ENCODE measurements around the gene PAPOLA. TPM values are rescaled to one million over a fixed set of nuclear protein-coding genes. Genes with fewer than 3 reads are reported as not detected.

PAPOLA gene
- total RNA-seq, 1 donor from 2014 or later = 235 TPM

GRCh38 chr14:96486705-96487104 lies 15.5 kb upstream of the PAPOLA start:
- Histone ChIP-seq H3K27me3 (no peaks in the 10 kb centered on the region), H3K27ac (no peak overlapping the region), H3K79me2 (ENCODE audit: low read depth) (no peaks in the 10 kb centered on the region), H3K36me3 (no peaks in the 10 kb centered on the region), H3K4me1 (no peaks in the 10 kb centered on the region), H3K9ac (no peak overlapping the region), H3K9me3 (ENCODE audit: low read depth) (no peaks in the 10 kb centered on the region), H3K4me3 (no peak overlapping the region), H4K20me1 (ENCODE audit: low read depth) (no peaks in the 10 kb centered on the region), H2AFZ (replicated peaks) (no peak overlapping the region), H3F3A (ENCODE audit: low read depth) (no peaks in the 10 kb centered on the region), H3K4me2 (no peak overlapping the region)
- Mint-ChIP-seq H3K27me3 (ENCODE audit: insufficient read depth, low read depth) (peaks cover 2% of the 10 kb centered on the region), H3K4me3 (no peak overlapping the region), H3K36me3 (no peaks in the 10 kb centered on the region), H3K9me3 (no peaks in the 10 kb centered on the region), H3K27ac (no peak overlapping the region), H3K4me1 (no peaks in the 10 kb centered on the region)
- TF ChIP-seq, protein P1, sequence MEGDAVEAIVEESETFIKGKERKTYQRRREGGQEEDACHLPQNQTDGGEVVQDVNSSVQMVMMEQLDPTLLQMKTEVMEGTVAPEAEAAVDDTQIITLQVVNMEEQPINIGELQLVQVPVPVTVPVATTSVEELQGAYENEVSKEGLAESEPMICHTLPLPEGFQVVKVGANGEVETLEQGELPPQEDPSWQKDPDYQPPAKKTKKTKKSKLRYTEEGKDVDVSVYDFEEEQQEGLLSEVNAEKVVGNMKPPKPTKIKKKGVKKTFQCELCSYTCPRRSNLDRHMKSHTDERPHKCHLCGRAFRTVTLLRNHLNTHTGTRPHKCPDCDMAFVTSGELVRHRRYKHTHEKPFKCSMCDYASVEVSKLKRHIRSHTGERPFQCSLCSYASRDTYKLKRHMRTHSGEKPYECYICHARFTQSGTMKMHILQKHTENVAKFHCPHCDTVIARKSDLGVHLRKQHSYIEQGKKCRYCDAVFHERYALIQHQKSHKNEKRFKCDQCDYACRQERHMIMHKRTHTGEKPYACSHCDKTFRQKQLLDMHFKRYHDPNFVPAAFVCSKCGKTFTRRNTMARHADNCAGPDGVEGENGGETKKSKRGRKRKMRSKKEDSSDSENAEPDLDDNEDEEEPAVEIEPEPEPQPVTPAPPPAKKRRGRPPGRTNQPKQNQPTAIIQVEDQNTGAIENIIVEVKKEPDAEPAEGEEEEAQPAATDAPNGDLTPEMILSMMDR (IDR thresholded peaks at IDR 0.05) = no peak
- no peak for TF ChIP-seq EZH2phosphoT487 (IDR thresholded peaks at IDR 0.05)
- no peak for TF ChIP-seq EZH2 (IDR thresholded peaks at IDR 0.05)
- DNase-seq (ENCODE audit: low spot score) = no peak

GRCh38 chr14:96489327-96489726 lies 12.9 kb upstream of the PAPOLA start:
- Mint-ChIP-seq H3K27ac (no peak overlapping the region), H3K36me3 (no peaks in the 10 kb centered on the region), H3K4me1 (no peaks in the 10 kb centered on the region), H3K4me3 (no peak overlapping the region), H3K9me3 (no peaks in the 10 kb centered on the region), H3K27me3 (ENCODE audit: insufficient read depth, low read depth) (peaks cover 2% of the 10 kb centered on the region)
- no peaks in the 10 kb centered on the region for H3K9me3 ChIP-seq (ENCODE audit: low read depth)
- no peak overlapping the region for H2AFZ ChIP-seq (replicated peaks)
- no peak for DNase-seq (ENCODE audit: low spot score)
- no peaks in the 10 kb centered on the region for H4K20me1 ChIP-seq (ENCODE audit: low read depth)
- no peaks in the 10 kb centered on the region for H3K27me3 ChIP-seq
- H3K4me2 ChIP-seq = no peak overlapping the region
- TF ChIP-seq EZH2phosphoT487 (IDR thresholded peaks at IDR 0.05) (no peak), EZH2 (IDR thresholded peaks at IDR 0.05) (no peak)
- TF ChIP-seq, protein P1 (IDR thresholded peaks at IDR 0.05) = no peak
- H3K36me3 ChIP-seq = no peaks in the 10 kb centered on the region
- no peak overlapping the region for H3K27ac ChIP-seq
- H3K79me2 ChIP-seq (ENCODE audit: low read depth) = no peaks in the 10 kb centered on the region
- no peaks in the 10 kb centered on the region for H3K4me1 ChIP-seq
- no peak overlapping the region for H3K4me3 ChIP-seq
- H3K9ac ChIP-seq = no peak overlapping the region
- no peaks in the 10 kb centered on the region for H3F3A ChIP-seq (ENCODE audit: low read depth)

GRCh38 chr14:96493178-96493577 lies 9.0 kb upstream of the PAPOLA start:
- no peak overlapping the region for H3K9ac ChIP-seq
- no peaks in the 10 kb centered on the region for H3F3A ChIP-seq (ENCODE audit: low read depth)
- no peak overlapping the region for H3K4me2 ChIP-seq
- H2AFZ ChIP-seq (replicated peaks) = no peak overlapping the region
- no peak for TF ChIP-seq EZH2 (IDR thresholded peaks at IDR 0.05)
- TF ChIP-seq, protein P1 (IDR thresholded peaks at IDR 0.05) = no peak
- no peak for TF ChIP-seq EZH2phosphoT487 (IDR thresholded peaks at IDR 0.05)
- no peak overlapping the region for H3K27ac ChIP-seq
- no peak overlapping the region for H3K27ac Mint-ChIP-seq
- no peaks in the 10 kb centered on the region for H3K36me3 Mint-ChIP-seq
- no peaks in the 10 kb centered on the region for H3K79me2 ChIP-seq (ENCODE audit: low read depth)
- H3K9me3 ChIP-seq (ENCODE audit: low read depth) = no peaks in the 10 kb centered on the region
- H3K4me3 ChIP-seq = no peak overlapping the region
- H3K27me3 ChIP-seq = no peaks in the 10 kb centered on the region
- DNase-seq (ENCODE audit: low spot score) = no peak
- no peak overlapping the region for H3K4me3 Mint-ChIP-seq
- no peaks in the 10 kb centered on the region for H3K4me1 Mint-ChIP-seq
- no peaks in the 10 kb centered on the region for H3K36me3 ChIP-seq
- H3K9me3 Mint-ChIP-seq = no peaks in the 10 kb centered on the region
- no peaks in the 10 kb centered on the region for H4K20me1 ChIP-seq (ENCODE audit: low read depth)
- H3K27me3 Mint-ChIP-seq (ENCODE audit: insufficient read depth, low read depth) = no peaks in the 10 kb centered on the region
- no peaks in the 10 kb centered on the region for H3K4me1 ChIP-seq

Data from neural progenitor cell (in vitro differentiated cells).